Measurements from ENCODE around the gene TBL1X. TPM values are rescaled to one million over a fixed set of nuclear protein-coding genes. Genes with fewer than 3 reads are reported as not detected.

The TBL1X gene
- total RNA-seq, 4 donors from 2014 or later: 27.7 to 49.1 (median 39.6) TPM

DNA sequence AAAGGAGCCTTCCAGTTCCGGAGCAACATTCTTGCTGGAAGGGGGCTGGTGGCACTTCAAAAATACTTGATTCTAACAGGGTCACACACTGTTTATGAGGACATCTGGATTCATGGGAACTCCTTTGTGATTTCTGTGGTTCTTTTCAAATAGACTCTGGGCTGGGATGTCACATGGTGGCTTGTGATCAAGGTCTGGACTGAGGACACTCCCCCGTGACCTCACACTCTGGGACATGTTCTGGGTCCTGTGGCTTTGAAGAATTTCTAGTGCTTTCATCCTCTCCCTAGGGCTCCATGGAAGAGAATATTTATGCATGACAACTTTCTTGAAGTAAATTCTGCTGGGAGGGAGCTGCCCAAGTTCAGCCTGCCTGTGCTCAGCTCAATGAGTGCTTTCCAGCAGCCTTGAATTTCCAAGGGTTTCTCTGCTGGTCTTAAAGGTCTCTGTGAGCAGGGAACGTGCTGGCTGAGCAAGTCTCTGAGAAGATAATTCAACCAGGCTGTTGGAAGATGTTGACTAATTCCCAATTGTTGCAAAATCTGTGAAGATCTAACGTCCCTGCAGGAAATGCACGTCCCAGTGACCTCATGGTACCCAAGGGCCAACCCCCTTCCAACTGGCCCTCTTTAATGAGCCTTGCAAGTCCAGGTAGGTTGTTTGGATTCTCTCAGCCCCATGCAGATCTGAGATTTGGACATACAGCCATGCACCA lies 264.5 kb downstream of the TBL1X start:
- Histone ChIP-seq H3K4me3 (no peak overlapping the region), H3K9me3 (no peaks in the 10 kb centered on the region), H3K27me3 (no peaks in the 10 kb centered on the region), H3K27ac (no peak overlapping the region), H3K36me3 (no peaks in the 10 kb centered on the region), H3K4me1 (no peaks in the 10 kb centered on the region)
- ATAC-seq: no peak
- WGBS, 2 donors (ENCODE audit: low coverage in 1 of 2): 55 to 88% methylated on average over 2 of the region's 5 CpGs
- TF ChIP-seq EP300 (IDR thresholded peaks at IDR 0.05) (no peak), POLR2AphosphoS5 (IDR thresholded peaks at IDR 0.05) (no peak), POLR2A (IDR thresholded peaks at IDR 0.05) (no peak)
- TF ChIP-seq, protein P1, sequence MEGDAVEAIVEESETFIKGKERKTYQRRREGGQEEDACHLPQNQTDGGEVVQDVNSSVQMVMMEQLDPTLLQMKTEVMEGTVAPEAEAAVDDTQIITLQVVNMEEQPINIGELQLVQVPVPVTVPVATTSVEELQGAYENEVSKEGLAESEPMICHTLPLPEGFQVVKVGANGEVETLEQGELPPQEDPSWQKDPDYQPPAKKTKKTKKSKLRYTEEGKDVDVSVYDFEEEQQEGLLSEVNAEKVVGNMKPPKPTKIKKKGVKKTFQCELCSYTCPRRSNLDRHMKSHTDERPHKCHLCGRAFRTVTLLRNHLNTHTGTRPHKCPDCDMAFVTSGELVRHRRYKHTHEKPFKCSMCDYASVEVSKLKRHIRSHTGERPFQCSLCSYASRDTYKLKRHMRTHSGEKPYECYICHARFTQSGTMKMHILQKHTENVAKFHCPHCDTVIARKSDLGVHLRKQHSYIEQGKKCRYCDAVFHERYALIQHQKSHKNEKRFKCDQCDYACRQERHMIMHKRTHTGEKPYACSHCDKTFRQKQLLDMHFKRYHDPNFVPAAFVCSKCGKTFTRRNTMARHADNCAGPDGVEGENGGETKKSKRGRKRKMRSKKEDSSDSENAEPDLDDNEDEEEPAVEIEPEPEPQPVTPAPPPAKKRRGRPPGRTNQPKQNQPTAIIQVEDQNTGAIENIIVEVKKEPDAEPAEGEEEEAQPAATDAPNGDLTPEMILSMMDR (IDR thresholded peaks at IDR 0.05): no peak

DNA sequence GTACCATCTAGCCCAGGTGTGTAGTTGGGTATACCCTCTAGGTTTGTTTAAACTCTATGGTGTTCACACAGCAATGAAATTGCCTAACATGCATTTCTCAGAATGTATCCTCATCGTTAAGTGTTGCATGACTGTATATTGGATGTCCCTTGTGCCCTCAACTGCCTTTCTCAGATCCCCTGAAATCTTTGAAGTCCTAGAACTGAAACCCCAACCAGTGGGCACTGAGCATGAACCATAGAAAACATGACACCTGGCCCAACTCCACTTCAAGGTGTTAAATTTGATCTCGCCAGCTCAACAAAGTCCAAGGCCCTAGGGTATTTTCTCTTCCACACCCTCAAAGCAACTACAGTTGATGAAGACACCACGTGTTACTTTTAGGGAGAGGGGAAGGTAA lies 265.2 kb downstream of the TBL1X start:
- 100% methylated on average over 1 of the region's 3 CpGs; no CpG with 5 or more reads in 1 of the 2 donors for WGBS, 2 donors (ENCODE audit: low coverage in 1 of 2)
- no peak for ATAC-seq
- Histone ChIP-seq H3K36me3 (no peaks in the 10 kb centered on the region), H3K9me3 (no peaks in the 10 kb centered on the region), H3K4me1 (no peaks in the 10 kb centered on the region), H3K4me3 (no peak overlapping the region), H3K27ac (no peak overlapping the region), H3K27me3 (no peaks in the 10 kb centered on the region)
- no peak for TF ChIP-seq POLR2AphosphoS5 (IDR thresholded peaks at IDR 0.05)
- no peak for TF ChIP-seq POLR2A (IDR thresholded peaks at IDR 0.05)
- TF ChIP-seq, protein P1 (IDR thresholded peaks at IDR 0.05): no peak
- TF ChIP-seq EP300 (IDR thresholded peaks at IDR 0.05): no peak

DNA sequence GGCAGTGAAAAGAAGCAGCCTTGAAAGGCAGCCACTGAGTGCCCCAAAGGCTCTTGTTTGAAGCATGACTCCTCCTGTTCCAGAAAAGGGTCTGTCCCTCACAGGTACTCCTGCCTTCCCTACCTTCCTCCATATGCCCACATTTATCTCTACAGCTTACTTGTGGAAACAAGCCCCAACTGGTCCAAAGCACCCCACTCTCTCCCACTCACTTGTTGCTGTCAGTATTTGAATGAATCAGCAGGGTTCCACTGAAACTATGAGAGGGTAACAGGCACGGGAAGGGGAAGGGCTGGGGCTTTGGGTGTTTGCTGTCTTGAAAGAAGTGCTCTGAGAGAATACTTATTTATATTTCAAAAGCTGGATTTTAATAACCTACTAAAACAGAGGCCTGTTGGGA lies 265.9 kb downstream of the TBL1X start:
- no peak for TF ChIP-seq POLR2A (IDR thresholded peaks at IDR 0.05)
- TF ChIP-seq POLR2AphosphoS5 (IDR thresholded peaks at IDR 0.05): no peak
- TF ChIP-seq EP300 (IDR thresholded peaks at IDR 0.05): no peak
- TF ChIP-seq, protein P1 (IDR thresholded peaks at IDR 0.05): no peak
- H3K27ac ChIP-seq: no peak overlapping the region
- H3K4me1 ChIP-seq: no peaks in the 10 kb centered on the region
- no peaks in the 10 kb centered on the region for H3K36me3 ChIP-seq
- no peaks in the 10 kb centered on the region for H3K9me3 ChIP-seq
- H3K27me3 ChIP-seq: no peaks in the 10 kb centered on the region
- no peak for ATAC-seq
- 83% methylated on average over 1 of the region's 1 CpG; no CpG with 5 or more reads in 1 of the 2 donors for WGBS, 2 donors (ENCODE audit: low coverage in 1 of 2)
- H3K4me3 ChIP-seq: no peak overlapping the region

DNA sequence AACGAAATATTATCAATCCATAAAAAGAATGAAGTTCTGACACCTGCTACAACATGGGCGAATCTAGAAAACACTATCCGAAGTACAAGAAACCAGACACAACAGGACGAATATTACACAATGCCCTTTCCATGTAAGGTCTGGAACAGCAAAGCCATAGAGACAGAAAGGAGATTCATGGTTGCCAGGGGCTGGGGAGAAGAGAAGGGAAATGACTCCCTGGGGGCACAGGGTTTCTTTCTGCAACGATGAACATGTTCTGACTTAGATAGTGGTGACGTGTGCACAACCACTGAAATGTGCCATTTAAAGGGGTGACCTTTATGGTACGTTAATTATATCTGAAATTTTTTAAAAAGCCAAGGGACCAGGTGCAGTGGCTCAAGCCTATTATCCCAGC lies 272.5 kb downstream of the TBL1X start:
- Histone ChIP-seq H3K4me1 (no peaks in the 10 kb centered on the region), H3K27ac (no peak overlapping the region), H3K9me3 (no peaks in the 10 kb centered on the region), H3K36me3 (no peaks in the 10 kb centered on the region), H3K4me3 (no peak overlapping the region), H3K27me3 (no peaks in the 10 kb centered on the region)
- no peak for ATAC-seq
- TF ChIP-seq, protein P1 (IDR thresholded peaks at IDR 0.05): no peak
- TF ChIP-seq POLR2A (IDR thresholded peaks at IDR 0.05) (no peak), EP300 (IDR thresholded peaks at IDR 0.05) (no peak), POLR2AphosphoS5 (IDR thresholded peaks at IDR 0.05) (no peak)
- 60 to 84% methylated on average over 2 to 7 of the region's 7 CpGs for WGBS, 2 donors (ENCODE audit: low coverage in 1 of 2)

DNA sequence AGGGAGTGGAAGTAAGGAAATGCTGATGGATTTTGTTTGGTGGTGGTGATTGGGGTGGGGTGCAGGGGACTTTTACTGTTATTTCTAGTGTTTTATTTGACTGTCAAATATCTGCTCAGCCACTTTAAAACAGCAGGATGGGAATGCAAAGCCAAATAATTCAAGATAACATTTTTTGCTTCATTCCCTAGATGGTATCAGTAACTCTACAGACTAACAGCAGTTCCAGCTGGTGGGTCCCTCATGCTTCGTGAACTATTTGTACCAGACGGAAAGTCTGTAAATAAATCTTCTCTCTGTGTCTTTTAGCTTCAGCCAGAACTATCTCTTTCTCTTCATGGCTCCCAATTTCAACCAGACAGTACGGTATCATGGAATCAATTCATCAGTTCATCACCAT lies 273.3 kb downstream of the TBL1X start:
- WGBS, 2 donors (ENCODE audit: low coverage in 1 of 2): 31 to 53% methylated on average over 3 of the region's 3 CpGs
- Histone ChIP-seq H3K4me1 (no peaks in the 10 kb centered on the region), H3K9me3 (no peaks in the 10 kb centered on the region), H3K36me3 (no peaks in the 10 kb centered on the region), H3K27ac (no peak overlapping the region), H3K4me3 (no peak overlapping the region), H3K27me3 (no peaks in the 10 kb centered on the region)
- no peak for ATAC-seq
- no peak for TF ChIP-seq POLR2A (IDR thresholded peaks at IDR 0.05)
- no peak for TF ChIP-seq POLR2AphosphoS5 (IDR thresholded peaks at IDR 0.05)
- TF ChIP-seq EP300 (IDR thresholded peaks at IDR 0.05): no peak
- TF ChIP-seq, protein P1 (IDR thresholded peaks at IDR 0.05): no peak
